HG03439 (cell line): ENCODE results near the gene GBX1.

Experiments
- ATAC-seq: cut with Tn5 transposase; IDR thresholded peaks from one replicate; pipeline ENCODE4 v1.9.1; 2021; ENCODE audit warnings: mild to moderate bottlenecking, moderate library complexity; ENCODE audit not compliant: unreplicated experiment

Gene GBX1

DNA sequence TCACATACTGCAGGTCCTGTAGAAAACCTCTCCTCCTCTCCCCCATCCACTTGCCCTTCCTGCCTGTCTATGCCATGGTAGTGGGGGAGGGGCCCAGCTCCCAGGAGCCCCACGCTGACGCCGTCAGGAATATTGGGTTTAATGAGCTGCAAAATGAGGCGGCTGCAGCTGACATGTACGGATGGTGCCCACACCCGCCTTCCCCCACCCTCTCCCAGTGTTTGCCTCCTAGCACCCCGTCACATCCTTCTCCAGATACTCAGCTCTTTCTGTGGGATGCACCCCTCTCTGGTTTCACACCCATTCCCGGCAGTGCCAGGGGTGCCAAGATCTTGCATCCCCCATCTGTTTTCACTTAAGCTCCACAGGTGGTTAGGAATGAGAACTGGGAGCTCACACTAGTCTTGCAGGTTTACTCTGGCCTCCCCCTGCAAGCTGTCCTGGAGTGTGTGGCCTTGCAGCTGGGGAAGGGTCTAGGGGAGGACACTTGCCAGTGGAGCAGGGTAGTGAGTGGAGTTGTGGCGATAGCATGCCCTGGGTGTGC lies 26.1 kb downstream of the GBX1 start:
- ATAC-seq: no peak

DNA sequence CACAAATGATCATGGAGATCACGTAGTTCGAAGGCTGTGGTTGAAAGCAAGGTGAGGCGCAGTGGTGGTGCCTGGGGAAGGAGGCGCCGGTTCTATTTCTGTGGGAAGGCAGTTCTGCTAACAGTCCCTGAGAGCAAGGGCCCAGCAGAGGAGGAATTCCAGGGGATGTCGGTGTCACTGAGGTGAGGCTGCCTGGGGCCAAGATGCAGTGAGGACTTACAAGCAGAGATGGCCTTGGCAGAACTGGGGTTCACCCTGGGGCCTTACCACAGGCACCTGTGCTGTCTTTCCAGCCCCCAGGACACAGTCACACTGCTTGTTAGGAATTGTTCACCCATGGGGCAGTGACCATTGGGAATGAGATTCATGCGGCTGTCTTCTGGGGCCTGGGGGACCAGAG lies 26.7 kb downstream of the GBX1 start:
- ATAC-seq: no peak

DNA sequence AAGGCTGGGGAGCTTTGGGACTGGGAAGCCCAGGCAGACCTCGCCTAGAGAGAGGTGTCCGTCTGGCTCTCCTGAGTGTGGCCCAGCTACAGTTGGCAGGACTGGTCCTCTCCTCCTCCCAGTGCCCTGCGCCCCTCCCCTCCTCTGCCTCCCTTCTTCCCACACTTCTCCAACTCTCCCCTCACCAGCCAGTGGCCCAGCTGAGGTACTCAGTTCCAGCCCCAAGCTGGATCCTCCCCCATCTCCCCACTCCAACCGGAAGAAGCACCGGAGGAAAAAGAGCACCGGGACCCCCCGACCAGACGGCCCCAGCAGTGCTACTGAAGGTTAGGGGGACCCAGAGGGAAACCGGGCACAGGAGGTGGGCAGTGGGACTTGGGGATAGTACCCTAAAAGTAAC lies 27.7 kb downstream of the GBX1 start:
- no peak for ATAC-seq

DNA sequence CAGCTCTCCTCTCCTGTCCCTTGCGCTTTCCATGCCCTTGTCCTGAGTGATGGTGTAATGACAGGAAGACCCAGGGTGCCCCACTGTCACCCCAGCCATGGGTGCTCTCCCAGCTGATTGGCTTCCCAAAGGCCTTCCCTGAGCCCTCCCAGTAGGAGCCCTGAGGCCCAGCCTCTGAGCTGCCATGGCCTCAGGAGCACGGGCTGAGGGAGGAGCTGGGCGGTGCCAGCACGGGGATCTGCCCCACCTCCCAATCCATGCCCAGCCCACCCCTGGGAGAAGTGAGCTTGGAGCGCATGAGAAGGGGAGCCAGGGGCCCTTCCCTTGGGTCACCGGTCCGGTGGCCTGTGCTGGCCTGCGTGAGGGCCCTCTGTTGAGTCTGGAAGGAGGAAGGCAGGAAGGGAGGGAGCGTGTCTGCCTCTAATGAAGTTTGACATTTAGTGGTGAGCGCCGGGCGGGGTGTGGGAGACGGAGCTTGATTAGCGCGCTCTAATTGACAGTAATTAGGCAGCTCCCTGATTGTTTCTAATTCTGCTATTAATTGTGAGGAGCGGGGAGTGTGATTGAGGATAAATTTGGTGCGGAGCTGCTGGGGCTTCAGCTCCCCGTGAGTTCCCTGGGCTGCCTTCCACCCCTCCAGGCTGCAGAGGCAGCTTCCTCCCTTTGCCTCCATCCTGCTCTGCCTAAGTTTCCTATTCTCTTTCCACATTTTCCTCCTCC lies 28.3 kb downstream of the GBX1 start:
- no peak for ATAC-seq

DNA sequence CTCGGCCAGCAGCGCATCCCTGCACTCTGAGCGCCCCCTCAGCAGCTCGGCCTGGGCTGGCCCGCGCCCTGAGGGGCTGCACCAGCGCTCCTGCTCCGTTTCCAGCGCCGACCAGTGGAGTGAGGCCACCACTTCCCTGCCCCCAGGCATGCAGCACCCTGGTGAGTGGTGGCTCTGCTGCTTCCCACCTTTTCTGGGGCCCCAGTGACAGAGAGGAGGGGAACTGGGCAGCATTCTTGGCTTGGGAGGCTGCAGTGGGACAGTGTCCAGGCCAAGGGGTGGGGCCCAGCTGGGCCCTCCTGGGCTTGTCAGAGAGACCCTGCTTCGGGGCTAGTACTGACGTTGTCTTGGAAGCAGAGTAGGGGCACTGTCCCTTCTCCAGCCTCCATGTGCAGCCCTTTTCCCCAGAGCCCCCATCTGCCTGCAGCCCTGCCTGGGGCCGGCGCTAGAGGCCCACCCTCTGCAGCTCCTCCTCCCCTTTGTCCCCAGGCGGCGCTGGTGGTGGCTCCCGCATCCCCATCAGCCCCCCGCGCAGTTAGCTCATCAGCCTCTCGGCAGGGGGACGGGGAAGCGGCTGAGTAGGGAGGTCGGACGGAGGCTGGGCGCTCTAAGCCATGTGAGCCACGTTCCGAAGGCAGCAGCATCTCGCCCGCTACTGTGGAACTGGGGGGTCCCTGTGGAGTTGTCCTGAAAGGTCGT lies 29.2 kb downstream of the GBX1 start:
- ATAC-seq: no peak

DNA sequence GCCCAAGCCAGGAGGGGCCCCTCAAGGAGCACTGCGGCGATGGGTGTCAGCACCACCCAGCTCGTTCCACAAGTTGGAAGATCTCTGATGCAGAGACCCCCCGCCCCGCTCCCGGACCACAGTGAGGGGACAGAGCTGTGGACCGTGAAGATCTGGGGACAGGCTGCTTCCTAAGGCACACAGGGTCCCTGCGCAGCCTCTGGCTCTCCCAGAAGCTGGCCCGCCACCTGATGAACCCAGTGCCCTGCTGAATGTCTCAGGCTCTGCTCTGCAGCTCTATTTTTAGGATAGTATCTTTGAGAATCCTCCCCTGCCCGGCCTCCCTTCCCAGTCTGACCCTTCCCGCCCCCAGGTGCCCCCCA lies 29.7 kb downstream of the GBX1 start:
- no peak for ATAC-seq

DNA sequence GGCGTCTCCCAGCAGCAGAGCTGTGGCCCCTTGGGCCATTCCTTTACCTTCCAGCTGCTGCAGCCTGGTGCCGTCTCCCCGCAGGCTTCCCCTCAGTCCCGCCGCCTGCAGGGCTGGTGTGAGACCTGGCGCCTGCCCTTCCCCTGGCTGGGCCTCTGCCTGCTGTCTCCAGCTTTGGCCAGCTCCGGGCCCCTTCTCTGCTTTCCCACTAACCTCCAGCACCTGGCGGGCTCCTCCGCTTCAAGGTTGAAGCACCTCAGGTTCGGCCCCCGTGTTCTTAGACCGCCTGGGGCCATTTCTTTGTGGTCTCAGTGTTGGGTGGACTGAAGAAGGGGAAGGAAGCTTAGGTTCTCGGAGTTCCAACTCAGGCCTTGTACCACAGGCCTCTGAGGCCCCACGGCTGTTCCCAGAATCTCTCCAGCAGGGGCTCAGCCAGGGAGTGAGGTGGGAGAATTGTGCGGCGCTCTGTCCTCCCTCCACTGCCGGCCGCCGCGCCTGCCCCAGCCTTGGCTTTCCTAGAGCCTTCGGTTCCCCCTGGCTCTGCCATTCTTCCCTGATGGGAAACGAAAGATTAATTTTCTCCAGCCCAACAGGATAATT lies 30.3 kb downstream of the GBX1 start:
- no peak for ATAC-seq

DNA sequence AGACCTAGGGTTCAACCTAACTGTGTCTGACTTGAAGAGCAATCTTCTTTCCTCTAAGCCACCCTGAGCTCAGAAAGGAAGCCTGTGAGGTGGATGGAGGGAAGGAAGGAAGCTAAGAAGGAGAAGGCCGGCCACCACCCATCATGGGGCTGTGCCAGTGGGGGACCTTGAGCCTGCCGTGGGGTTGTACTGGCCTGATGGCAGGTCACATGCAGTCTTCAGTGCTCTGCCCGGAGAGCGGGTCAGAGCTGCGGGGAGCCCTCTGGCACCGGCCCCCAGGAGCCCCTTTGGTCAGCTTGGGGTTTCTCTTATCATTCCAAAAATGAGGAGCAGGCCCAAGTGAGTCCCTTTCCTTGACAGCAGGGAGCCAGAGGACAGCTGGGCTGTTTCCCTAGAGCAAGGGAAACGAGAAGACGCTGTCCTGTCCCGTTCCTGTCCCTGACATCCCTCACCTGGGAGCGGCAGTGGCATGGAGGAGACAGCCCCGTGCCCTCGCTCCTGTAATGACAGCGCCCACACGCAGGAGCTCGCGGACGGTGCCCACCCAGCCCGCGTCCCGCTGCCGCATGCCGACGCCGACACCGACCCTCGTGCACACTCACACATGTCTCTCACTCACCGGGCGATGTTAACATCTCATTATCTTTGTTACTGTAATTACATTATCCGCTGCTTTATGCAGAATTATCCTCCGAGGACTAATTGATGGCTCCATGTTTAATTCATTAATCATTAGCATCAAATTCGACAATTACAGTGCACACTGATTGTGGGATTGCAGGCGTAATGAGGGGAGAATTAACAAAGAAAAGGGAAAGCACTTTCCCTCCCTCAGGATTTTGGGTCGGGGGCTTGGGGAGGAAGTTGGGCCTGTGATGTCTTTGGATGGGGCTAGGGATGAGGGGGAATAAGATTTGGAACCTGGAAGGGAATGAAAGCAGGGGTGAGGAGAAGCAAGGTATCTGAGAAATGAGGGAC lies 31.3 kb downstream of the GBX1 start:
- no peak for ATAC-seq

DNA sequence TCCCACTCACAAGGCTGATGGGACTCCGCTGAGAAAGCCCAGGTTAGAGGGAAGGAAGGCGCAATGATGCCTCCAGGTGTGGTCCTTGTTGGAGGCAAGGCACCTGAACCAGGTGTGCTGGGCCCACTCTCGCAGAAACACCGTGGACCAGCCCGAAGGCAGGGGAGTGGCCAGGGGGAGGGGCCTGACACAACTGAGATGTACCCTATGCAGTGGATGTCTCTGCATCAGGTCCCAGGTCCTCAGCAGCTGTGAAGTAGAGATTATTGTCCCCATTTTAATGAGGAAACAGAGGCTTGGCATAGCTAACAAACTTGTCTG lies 32.0 kb downstream of the GBX1 start:
- ATAC-seq: no peak

DNA sequence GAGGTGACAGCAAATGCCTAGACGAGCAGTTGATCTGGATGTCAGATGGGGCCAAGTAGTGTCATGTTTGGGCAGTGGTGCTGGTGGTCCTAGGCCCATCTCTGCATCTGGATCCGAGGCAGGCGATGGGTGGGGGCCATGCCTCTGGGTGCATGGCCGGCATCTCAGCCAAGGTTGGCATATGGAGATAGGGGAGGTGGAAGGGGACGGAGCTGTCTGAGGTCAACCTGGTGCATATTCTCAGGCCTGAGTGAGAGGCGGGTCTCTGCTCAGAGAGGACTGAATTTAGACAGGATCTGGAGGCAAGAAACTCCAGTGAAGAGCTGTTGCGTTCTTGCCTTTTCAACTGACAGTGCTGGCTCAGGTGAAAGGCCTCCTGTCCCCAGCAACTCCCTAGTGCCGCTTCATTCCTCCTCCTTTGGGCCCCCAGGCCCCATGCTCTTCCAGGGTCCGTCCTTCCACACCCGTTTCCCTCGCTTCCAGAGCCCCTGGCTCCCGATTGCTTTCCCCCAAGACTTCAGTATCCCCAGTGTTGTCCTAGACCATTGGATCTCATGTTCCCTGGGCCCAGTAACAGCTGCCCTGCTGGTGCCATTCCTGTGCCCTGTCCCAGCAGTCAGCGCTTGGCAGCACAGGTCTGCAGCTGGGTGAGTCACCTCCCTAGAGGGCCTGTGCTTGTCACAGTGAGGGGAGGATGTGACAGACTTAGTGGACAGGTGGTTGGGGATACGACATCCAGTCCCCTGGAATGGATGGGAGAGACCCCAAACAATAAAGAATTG lies 32.6 kb downstream of the GBX1 start:
- no peak for ATAC-seq

DNA sequence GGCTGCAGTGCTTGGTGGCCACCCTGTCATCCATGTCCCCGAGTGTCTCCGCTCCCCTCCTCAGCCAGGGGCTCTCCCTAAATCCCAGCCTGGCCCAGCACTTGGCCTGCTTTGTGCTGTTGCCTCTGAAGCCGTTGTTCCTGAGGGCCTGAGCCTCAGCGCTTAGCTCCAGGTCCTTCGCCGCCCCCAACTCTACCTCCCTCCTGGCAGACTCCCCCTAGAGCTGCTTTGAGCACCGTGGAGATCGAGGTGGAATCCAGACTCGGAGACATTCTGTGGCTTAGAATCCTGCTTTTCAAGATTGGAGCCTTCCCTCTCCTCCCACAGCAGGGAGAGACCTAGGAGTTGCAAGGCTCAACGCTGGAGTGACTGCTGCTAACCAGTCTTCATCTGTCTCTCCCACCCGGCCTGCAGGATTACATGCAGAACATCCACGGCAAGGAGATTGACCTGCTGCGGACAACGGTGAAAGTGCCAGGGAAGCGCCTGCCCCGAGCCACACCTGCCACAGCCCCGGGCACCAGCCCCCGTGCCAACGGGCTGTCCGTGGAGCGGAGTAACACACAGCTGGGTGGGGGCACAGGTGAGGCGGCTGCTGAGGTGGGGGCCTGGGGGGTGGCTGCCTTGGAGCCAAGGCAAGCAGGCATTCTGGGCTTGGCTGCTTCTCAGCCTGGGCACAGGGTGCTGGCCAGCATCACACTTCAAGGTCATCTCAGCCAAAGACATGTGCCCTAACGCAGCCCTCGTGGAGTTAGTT lies 33.3 kb downstream of the GBX1 start:
- ATAC-seq: no peak

DNA sequence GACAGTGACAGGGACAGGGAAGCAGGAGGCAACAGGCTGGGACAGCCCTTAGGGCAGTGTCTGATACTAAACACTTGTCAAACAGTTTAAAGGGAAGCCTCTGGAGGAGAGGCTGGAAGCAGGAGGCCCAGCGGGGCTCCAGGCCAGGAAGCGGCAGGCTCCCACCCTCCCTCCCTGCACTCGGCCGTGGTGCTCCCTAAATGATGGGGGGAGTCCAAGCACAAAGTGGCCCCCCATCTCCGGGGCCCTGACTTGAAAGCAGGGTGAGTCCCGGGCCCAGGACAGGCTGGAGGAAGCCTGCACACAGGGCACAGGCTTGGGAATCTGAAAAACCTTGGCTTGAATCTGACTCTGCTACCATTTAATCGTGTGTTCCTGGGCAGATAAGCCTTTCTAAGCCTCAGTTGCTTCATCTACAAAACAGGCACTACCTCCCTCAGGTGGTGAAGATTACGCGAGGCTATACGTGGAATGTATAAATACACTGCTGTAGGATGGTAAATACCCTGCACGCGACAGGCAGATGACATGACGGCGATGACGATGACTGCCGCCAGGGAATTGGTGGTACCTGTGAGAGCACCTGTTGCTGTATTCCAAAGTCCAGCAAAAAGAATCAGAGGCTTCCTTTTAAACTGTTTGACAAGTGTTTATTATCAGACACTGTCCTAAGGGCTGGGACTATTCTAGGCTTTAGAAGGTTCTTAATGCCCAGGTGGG lies 34.1 kb downstream of the GBX1 start:
- no peak for ATAC-seq

DNA sequence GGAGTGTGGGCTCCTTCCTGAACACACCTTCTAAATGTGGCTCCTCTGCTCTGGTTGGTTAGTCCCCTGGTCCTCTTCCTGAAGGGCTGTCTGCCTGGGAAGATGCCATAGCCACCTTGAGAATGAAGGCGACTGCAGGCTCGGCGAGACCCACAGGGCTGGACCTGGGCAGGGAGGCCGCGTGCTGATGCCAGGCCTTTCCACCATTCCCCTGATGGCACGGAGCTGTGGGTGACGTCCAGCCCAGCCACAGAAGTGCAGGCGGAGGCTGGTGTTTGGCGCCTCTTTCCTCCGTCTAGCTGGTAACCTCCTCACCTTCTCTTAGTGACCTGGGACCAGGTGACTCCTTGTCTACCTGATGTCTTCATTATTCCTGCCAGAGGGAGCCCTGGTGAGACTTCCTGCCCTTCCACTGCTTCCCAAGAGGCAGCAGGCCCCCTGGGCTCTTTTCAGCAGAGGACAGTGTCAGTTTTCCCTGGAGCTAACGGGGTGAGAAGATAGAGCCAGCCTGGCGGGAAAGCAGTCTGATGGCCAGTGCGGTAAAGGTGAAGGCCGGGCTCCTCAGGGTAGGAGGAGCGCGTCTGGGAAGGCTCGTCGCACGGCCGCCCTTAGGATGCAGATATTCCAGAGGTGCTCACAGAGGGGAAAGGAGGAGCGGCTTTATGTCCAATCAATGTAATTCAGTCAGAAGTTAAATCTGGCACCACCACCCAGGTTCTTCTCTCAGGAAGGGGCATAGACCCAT lies 34.9 kb downstream of the GBX1 start:
- no peak for ATAC-seq

DNA sequence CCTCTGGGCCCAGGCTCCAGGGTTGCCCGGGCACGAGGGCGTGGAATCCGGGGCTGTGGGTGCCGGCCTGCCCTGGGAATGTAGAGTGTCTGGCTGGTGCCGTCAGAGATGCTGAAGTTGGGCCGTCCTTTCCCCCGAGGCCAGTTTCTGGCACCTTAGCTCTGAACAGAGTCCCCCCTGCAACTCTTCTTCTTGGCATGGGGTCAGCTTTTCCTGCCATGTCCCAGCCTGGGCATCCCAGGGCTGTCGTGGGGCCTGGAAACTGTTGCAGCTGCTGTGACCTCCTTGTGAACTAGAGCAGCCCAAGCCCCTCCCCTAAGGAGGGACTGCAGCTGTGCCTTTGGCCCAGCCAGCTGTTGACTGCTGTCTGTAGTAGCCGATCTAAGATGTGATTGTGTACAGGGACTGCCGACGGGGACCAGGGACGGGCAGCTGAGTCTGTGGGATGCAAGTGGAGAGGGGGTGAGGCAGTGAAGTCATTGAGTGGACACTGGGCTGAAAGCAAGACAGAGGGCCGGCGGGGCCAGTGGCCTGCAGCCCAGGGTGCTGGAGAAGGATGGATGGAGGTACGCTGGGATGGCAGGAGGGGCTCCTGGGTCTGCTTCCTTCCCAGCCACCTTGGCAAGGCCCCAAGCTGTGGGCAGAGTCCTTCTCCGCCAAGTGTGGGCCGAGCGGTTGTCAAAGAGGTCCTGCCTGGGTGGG lies 35.8 kb downstream of the GBX1 start:
- ATAC-seq: no peak

DNA sequence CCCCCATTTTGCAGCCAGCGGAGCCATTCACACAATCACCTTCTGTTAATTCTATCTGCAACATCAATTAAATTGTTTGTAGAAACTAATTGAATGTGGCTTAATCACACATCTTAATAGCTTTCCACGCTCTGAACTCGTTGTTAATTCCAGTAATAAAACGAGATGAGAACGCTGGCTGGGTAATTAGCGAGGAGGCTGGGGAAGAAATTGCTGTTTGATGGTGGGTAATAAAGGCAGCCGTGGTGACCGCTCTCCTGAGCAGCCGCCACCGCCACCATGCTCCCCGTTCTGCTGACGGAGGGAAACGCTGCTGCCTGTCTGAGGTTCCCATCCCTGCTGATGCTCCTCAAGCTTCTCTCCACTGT lies 36.3 kb downstream of the GBX1 start:
- ATAC-seq: no peak

DNA sequence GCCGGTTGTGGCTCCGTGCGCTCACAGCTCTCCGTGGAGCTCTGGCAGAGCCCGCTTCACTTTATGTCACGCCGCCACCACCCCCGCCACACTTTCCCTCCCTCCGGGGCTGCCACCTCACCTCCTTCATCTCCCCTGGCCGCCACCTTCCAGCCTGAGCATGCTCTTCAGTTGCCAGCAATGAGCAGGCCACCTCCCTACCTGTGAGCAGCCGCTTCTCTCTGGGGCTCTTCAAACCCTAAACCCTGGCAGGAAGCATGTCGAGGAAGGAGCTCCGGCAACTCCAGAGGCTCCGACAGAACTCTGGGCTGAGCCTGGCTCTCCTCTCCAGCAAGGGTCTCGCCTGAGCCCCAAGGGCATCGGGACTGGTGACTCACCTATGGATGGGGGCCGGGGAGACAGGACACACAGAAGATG lies 36.7 kb downstream of the GBX1 start:
- ATAC-seq: no peak

DNA sequence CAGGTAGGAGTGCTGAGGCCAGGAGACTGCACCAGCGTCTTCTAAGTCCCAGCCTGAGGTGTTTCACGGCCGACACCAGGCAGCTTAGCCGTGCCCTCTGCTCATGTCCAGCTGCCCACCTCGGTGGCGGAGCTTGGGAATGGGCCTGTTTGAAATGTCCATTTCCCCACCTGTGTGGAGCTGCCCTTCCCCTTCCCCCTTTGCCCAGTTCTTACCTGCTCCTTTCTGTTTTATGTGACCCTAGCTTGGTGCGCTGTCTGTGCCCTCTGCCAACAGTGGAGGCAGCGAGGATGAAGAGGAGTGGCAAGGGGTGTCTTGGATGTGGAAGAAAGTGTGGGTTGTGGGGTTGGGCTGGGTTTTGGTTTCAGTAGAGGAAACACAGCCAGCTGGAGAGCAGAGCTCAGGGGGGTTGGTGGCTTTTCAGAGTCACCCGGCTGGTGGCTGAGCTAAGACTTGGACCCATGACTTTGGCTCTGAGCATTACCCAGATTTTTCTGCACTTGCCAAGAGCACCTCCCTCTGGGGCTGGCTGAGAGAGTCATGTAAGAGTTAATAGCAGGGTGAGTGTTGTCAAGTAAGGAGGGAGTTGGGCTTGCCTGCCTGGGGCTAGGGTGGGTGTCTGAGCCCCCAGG lies 37.4 kb downstream of the GBX1 start:
- no peak for ATAC-seq
